MM.1S (cell line): Measurements from ENCODE around the gene GALNT9.
"Not testable (repeated sequence)": the region's sequence is repeated elsewhere in the genome, so short reads cannot be mapped to it uniquely, and the experiment has no call there.

Source experiments
- DNase-seq: peaks from one replicate; pipeline ENCODE4 v3.0.0-alpha.2; 2015
- H2AFZ ChIP-seq: fragments of 300-600 bp; sonication (generic); 2 replicates; pipeline ENCODE4 v1.6.0; 2016; ENCODE audit warnings: antibody characterized with exemption, low read length
- H3F3A ChIP-seq: fragments of 300-600 bp; sonication (generic); 2 replicates; pipeline ENCODE4 v1.6.1; 2016; ENCODE audit warnings: mild to moderate bottlenecking, antibody characterized with exemption, low read length, moderate library complexity, mixed read lengths; ENCODE audit not compliant: insufficient read depth
- H3K27ac ChIP-seq: fragments of 300-600 bp; sonication (generic); 2 replicates; pipeline ENCODE4 v1.5.1; 2016; ENCODE audit warnings: mild to moderate bottlenecking, low read length
- H3K27me3 ChIP-seq: fragments of 300-600 bp; sonication (generic); replicated peaks from 2 replicates; pipeline ENCODE4 v1.6.0; 2016; ENCODE audit warnings: low read length; ENCODE audit not compliant: insufficient read depth
- H3K36me3 ChIP-seq: fragments of 300-600 bp; sonication (generic); replicated peaks from 2 replicates; pipeline ENCODE4 v1.6.1; 2016; ENCODE audit warnings: mild to moderate bottlenecking, low read length, mixed read lengths; ENCODE audit not compliant: insufficient read depth
- H3K4me1 ChIP-seq: fragments of 300-600 bp; sonication (generic); 2 replicates; pipeline ENCODE4 v1.6.1; 2016; ENCODE audit warnings: low read length, mixed read lengths
- H3K4me2 ChIP-seq: fragments of 300-600 bp; sonication (generic); 2 replicates; pipeline ENCODE4 v1.6.0; 2016; ENCODE audit warnings: low read depth, low read length
- H3K4me3 ChIP-seq: fragments of 300-600 bp; sonication (generic); 2 replicates; pipeline ENCODE4 v1.5.1; 2016; ENCODE audit warnings: low read length, mixed read lengths
- H3K79me2 ChIP-seq: fragments of 300-600 bp; sonication (generic); 2 replicates; pipeline ENCODE4 v1.6.1; 2016; ENCODE audit warnings: mixed run types, low read length, mixed read lengths
- H3K9ac ChIP-seq: fragments of 300-600 bp; sonication (generic); 2 replicates; pipeline ENCODE4 v1.6.1; 2016; ENCODE audit warnings: low read length, mixed read lengths
- H3K9me2 ChIP-seq: fragments of 300-600 bp; sonication (generic); replicated peaks from 2 replicates; pipeline ENCODE4 v1.6.1; 2016; ENCODE audit warnings: mild to moderate bottlenecking, low read length, mixed read lengths; ENCODE audit not compliant: insufficient read depth
- H3K9me3 ChIP-seq: fragments of 300-600 bp; sonication (generic); replicated peaks from 2 replicates; pipeline ENCODE4 v1.6.1; 2016; ENCODE audit warnings: mild to moderate bottlenecking, low read length, mixed read lengths; ENCODE audit not compliant: insufficient read depth
- H4K20me1 ChIP-seq: fragments of 300-600 bp; sonication (generic); 2 replicates; pipeline ENCODE4 v1.6.1; 2016; ENCODE audit warnings: mild to moderate bottlenecking, low read length, moderate library complexity, mixed read lengths; ENCODE audit not compliant: insufficient read depth
- CTCF ChIP-seq: fragments of 300-600 bp; sonication (generic); IDR thresholded peaks from 2 replicates; pipeline ENCODE4 v1.5.1; 2016; ENCODE audit warnings: antibody characterized with exemption, low read length, mixed read lengths
- EZH2 ChIP-seq: fragments of 300-600 bp; sonication (generic); optimal IDR thresholded peaks from 2 replicates; pipeline ENCODE3; 2017; ENCODE audit warnings: low read depth, mild to moderate bottlenecking, antibody characterized with exemption, low read length, mixed read lengths
- EZH2phosphoT487 ChIP-seq: fragments of 300-600 bp; sonication (generic); IDR thresholded peaks from 2 replicates; pipeline ENCODE4 v1.6.1; 2018; ENCODE audit warnings: antibody characterized with exemption, low read length

GALNT9 gene

GRCh38 chr12:132197581-132198354 is 131.6 kb downstream of the GALNT9 start:
- TF ChIP-seq EZH2, result no peak

GRCh38 chr12:132196873-132197390 is 132.5 kb downstream of the GALNT9 start:
- Histone ChIP-seq H4K20me1 (no peaks in the 10 kb centered on the region), H3K9me2 (no peaks in the 10 kb centered on the region), H3K27me3 (peaks cover 11% of the 10 kb centered on the region), H3F3A (no peaks in the 10 kb centered on the region), H3K27ac (no peak overlapping the region), H3K4me1 (no peaks in the 10 kb centered on the region), H3K9me3 (no peaks in the 10 kb centered on the region), H3K4me3 (no peak overlapping the region), H3K79me2 (no peaks in the 10 kb centered on the region), H3K9ac (no peak overlapping the region), H3K36me3 (no peaks in the 10 kb centered on the region), H3K4me2 (no peak overlapping the region), H2AFZ (no peak overlapping the region)
- TF ChIP-seq CTCF (no peak), EZH2 (no peak), EZH2phosphoT487 (no peak)
- DNase-seq, result no peak

More at GRCh38 chr12:132197581-132198354, 131.6 kb downstream of the GALNT9 start:
- DNase-seq, result no peak
- Histone ChIP-seq H3F3A (no peaks in the 10 kb centered on the region), H3K9me2 (no peaks in the 10 kb centered on the region), H3K4me3 (no peak overlapping the region), H3K79me2 (no peaks in the 10 kb centered on the region), H3K9ac (no peak overlapping the region), H3K4me1 (no peaks in the 10 kb centered on the region), H3K27me3 (peaks cover 16% of the 10 kb centered on the region), H3K9me3 (no peaks in the 10 kb centered on the region), H3K27ac (no peak overlapping the region), H3K4me2 (no peak overlapping the region), H4K20me1 (no peaks in the 10 kb centered on the region), H3K36me3 (no peaks in the 10 kb centered on the region), H2AFZ (no peak overlapping the region)

GRCh38 chr12:132196038-132196872 is 133.1 kb downstream of the GALNT9 start:
- no peaks in the 10 kb centered on the region for H3K9me3 ChIP-seq
- H3K27ac ChIP-seq, result no peak overlapping the region
- no peaks in the 10 kb centered on the region for H3K9me2 ChIP-seq
- H3K4me1 ChIP-seq, result no peaks in the 10 kb centered on the region
- no peaks in the 10 kb centered on the region for H3F3A ChIP-seq
- TF ChIP-seq CTCF (no peak), EZH2 (no peak), EZH2phosphoT487 (no peak)
- H4K20me1 ChIP-seq, result no peaks in the 10 kb centered on the region
- DNase-seq, result no peak
- no peaks in the 10 kb centered on the region for H3K36me3 ChIP-seq
- no peak overlapping the region for H2AFZ ChIP-seq
- no peak overlapping the region for H3K4me2 ChIP-seq
- H3K9ac ChIP-seq, result no peak overlapping the region
- no peaks in the 10 kb centered on the region for H3K79me2 ChIP-seq
- peaks cover 17% of the 10 kb centered on the region for H3K27me3 ChIP-seq
- no peak overlapping the region for H3K4me3 ChIP-seq

- H3K4me1 ChIP-seq, H3F3A ChIP-seq, H3K4me2 ChIP-seq, H3K4me3 ChIP-seq, H3K9me2 ChIP-seq, H3K27ac ChIP-seq, H3K79me2 ChIP-seq, H3K9ac ChIP-seq, H3K36me3 ChIP-seq, H3K9me3 ChIP-seq, DNase-seq, H2AFZ ChIP-seq, H4K20me1 ChIP-seq: not testable (repeated sequence)
- H3K27me3 ChIP-seq, result peaks cover 13% of the 10 kb centered on the region
Measured at GRCh38 chr12:132195242-132195641, 134.1 kb downstream of the GALNT9 start.
